Endodermal cell (in vitro differentiated cells): Measurements from ENCODE around the gene CAMK4. TPM values are rescaled to one million over a fixed set of nuclear protein-coding genes. Genes with fewer than 3 reads are reported as not detected.

Source experiments
- DNase-seq: peaks from one replicate; pipeline ENCODE4 v3.0.0-alpha.2; 2017
- H3K27ac ChIP-seq: 2 replicates; pipeline ENCODE4 v1.5.1; 2013; ENCODE audit warnings: mild to moderate bottlenecking, low read depth, low read length, moderate library complexity
- H3K27me3 ChIP-seq: 2 replicates; pipeline ENCODE4 v1.6.1; 2013; ENCODE audit warnings: mild to moderate bottlenecking, low read length, moderate library complexity; ENCODE audit not compliant: insufficient read depth, control insufficient read depth, poor library complexity, severe bottlenecking
- H3K36me3 ChIP-seq: 2 replicates; pipeline ENCODE4 v1.7.0; 2013; ENCODE audit warnings: mild to moderate bottlenecking, low read length, moderate library complexity; ENCODE audit not compliant: control insufficient read depth, insufficient read depth
- H3K4me1 ChIP-seq: one replicate; pipeline ENCODE4 v1.7.0; 2013; ENCODE audit warnings: low read length; ENCODE audit not compliant: control insufficient read depth, insufficient read depth
- H3K4me3 ChIP-seq: 2 replicates; pipeline ENCODE4 v1.5.1; 2013; ENCODE audit warnings: mild to moderate bottlenecking, low read length, moderate library complexity
- H3K9ac ChIP-seq: 2 replicates; pipeline ENCODE4 v1.6.1; 2013; ENCODE audit warnings: mild to moderate bottlenecking, low read length, moderate library complexity; ENCODE audit not compliant: poor library complexity, severe bottlenecking; ENCODE audit errors: extremely low read depth
- H3K9me3 ChIP-seq: 2 replicates; pipeline ENCODE4 v1.6.1; 2013; ENCODE audit warnings: mild to moderate bottlenecking, low read length, moderate library complexity; ENCODE audit not compliant: control insufficient read depth
- H3K27ac Mint-ChIP-seq: 2 replicates; pipeline ENCODE4 v1.8.0; 2020; ENCODE audit warnings: mixed read lengths
- H3K27me3 Mint-ChIP-seq: 2 replicates; pipeline ENCODE4 v1.8.0; 2021; ENCODE audit warnings: mild to moderate bottlenecking, mixed read lengths; ENCODE audit not compliant: insufficient read depth
- H3K36me3 Mint-ChIP-seq: 2 replicates; pipeline ENCODE4 v1.8.0; 2020; ENCODE audit warnings: low read depth, mixed read lengths
- H3K4me1 Mint-ChIP-seq: 2 replicates; pipeline ENCODE4 v1.8.0; 2020; ENCODE audit warnings: mixed read lengths
- H3K4me3 Mint-ChIP-seq: 2 replicates; pipeline ENCODE4 v1.8.0; 2020; ENCODE audit warnings: mild to moderate bottlenecking, moderate library complexity, mixed read lengths
- H3K9me3 Mint-ChIP-seq: 2 replicates; pipeline ENCODE4 v1.8.0; 2020; ENCODE audit warnings: mild to moderate bottlenecking, mixed read lengths
- CTCF ChIP-seq: fragments of 200-600 bp; sonication (generic); conservative IDR thresholded peaks from 2 replicates; pipeline ENCODE4 v1.5.0; 2021; ENCODE audit warnings: antibody characterized with exemption, mild to moderate bottlenecking
- WGBS, 2 experiments: methylation state at CpG; one replicate each; pipeline versions ENCODE4 v1.1.5 to v1.1.7; 2013; ENCODE audit warnings: missing lambda C conversion rate in 2 of 2, mixed read lengths in 1 of 2; ENCODE audit not compliant: insufficient coverage in 1 of 2, insufficient read length in 1 of 2; 5-methylcytosine and 5-hydroxymethylcytosine counted together
- total RNA-seq, 2 donors: library from RNA; stranded (reverse); fragmentation: NEBNext Ultra II Directional in 1 of 2; extraction: Animal tissue kit (Norgen Biotek cat#: 25700) in 1 of 2; gene quantifications; 2 replicates in 1 of 2; 3 replicates in 1 of 2; pipeline ENCODE4 v1.2.1, GENCODE V29; 2021

The CAMK4 gene
- total RNA-seq, 2 donors from 2014 or later: 2.8 to 3.9 TPM

- no peaks in the 10 kb centered on the region for H3K36me3 ChIP-seq
- H3K4me1 ChIP-seq: no peaks in the 10 kb centered on the region
- H3K4me3 ChIP-seq: no peak overlapping the region
- Mint-ChIP-seq H3K9me3 (no peaks in the 10 kb centered on the region), H3K27ac (no peak overlapping the region), H3K27me3 (no peaks in the 10 kb centered on the region), H3K4me3 (no peak overlapping the region), H3K4me1 (no peaks in the 10 kb centered on the region), H3K36me3 (no peaks in the 10 kb centered on the region)
- no peak overlapping the region for H3K9ac ChIP-seq
- no peak for TF ChIP-seq CTCF
- H3K27me3 ChIP-seq: no peaks in the 10 kb centered on the region
- WGBS, 2 experiments: 93 to 98% methylated on average over 4 to 6 of the region's 6 CpGs
- no peaks in the 10 kb centered on the region for H3K9me3 ChIP-seq
- H3K27ac ChIP-seq: no peak overlapping the region
- DNase-seq: no peak
Observed at GRCh38 chr5:111280282-111280951, 56.2 kb downstream of the CAMK4 start.

DNA sequence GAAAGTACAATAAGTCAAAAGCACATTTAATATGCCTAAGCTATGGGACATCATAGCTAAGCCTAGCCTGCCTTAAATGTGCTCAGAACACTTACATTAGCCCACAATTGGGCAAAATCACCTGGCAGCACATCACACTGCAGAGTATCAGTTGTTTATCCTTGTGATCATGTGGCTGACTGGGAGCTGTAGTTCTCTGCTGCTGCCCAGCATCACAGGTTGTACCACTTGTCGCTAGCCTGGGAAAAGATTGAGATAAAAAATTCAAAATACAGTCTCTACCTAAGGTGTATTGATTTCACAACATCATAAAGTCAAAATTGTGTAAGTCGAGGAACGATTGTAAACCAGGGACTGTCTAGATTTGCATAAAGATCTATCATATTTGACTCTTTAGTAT, 58.6 kb downstream of the CAMK4 start:
- Mint-ChIP-seq H3K27ac (no peak overlapping the region), H3K4me3 (no peak overlapping the region), H3K36me3 (no peaks in the 10 kb centered on the region), H3K4me1 (no peaks in the 10 kb centered on the region), H3K9me3 (no peaks in the 10 kb centered on the region), H3K27me3 (no peaks in the 10 kb centered on the region)
- Histone ChIP-seq H3K9me3 (no peaks in the 10 kb centered on the region), H3K27me3 (no peaks in the 10 kb centered on the region), H3K27ac (no peak overlapping the region), H3K4me1 (no peaks in the 10 kb centered on the region), H3K9ac (no peak overlapping the region), H3K36me3 (no peaks in the 10 kb centered on the region), H3K4me3 (no peak overlapping the region)
- TF ChIP-seq CTCF: no peak
- no peak for DNase-seq
- 86 to 96% methylated on average over 1 to 3 of the region's 3 CpGs for WGBS, 2 experiments

GRCh38 chr5:111284825-111285224, 60.6 kb downstream of the CAMK4 start:
- H3K9me3 ChIP-seq: no peaks in the 10 kb centered on the region
- H3K27ac Mint-ChIP-seq: no peak overlapping the region
- WGBS, 2 experiments: 75% methylated on average over 2 of the region's 2 CpGs; no CpG with 5 or more reads in 1 of the 2 experiments

More at GRCh38 chr5:111284825-111285224, 60.6 kb downstream of the CAMK4 start:
- Histone ChIP-seq H3K36me3 (no peaks in the 10 kb centered on the region), H3K4me3 (no peak overlapping the region), H3K27ac (no peak overlapping the region), H3K9ac (no peak overlapping the region), H3K27me3 (no peaks in the 10 kb centered on the region), H3K4me1 (no peaks in the 10 kb centered on the region)
- H3K27me3 Mint-ChIP-seq: no peaks in the 10 kb centered on the region
- no peaks in the 10 kb centered on the region for H3K4me1 Mint-ChIP-seq
- no peaks in the 10 kb centered on the region for H3K36me3 Mint-ChIP-seq
- H3K9me3 Mint-ChIP-seq: no peaks in the 10 kb centered on the region
- H3K4me3 Mint-ChIP-seq: no peak overlapping the region
- no peak for DNase-seq
- no peak for TF ChIP-seq CTCF
